WTC11 (cell line): ENCODE results near the gene C2CD5. TPM values are rescaled to one million over a fixed set of nuclear protein-coding genes. Genes with fewer than 3 reads are reported as not detected.

Experiments used
- ATAC-seq: fragments of 200-7000 bp; cut with Tn5 transposase; 2 replicates; pipeline ENCODE4 v1.10.0; 2021; ENCODE audit warnings: mild to moderate bottlenecking, moderate library complexity
- CTCF ChIA-PET: fragments of 300-600 bp; sonication (Branson Sonifier 250); formaldehyde crosslinking; loops from one replicate; lab custom pipeline; 2021; ENCODE audit warnings: antibody characterized with exemption; lab: Charles Lee
- POLR2A ChIA-PET: fragments of 350-600 bp; sonication (Branson Sonifier 250); formaldehyde crosslinking; loops from one replicate; lab custom pipeline; 2021; ENCODE audit warnings: antibody characterized with exemption; lab: Charles Lee
- DNase-seq: peaks from one replicate; pipeline ENCODE4 v3.0.0; 2021; ENCODE audit warnings: low spot score
- H3K27ac Mint-ChIP-seq: 2 replicates; pipeline ENCODE4 v1.8.0; 2021; ENCODE audit warnings: mixed read lengths
- H3K27me3 Mint-ChIP-seq: 2 replicates; pipeline ENCODE4 v1.8.0; 2021; ENCODE audit warnings: low read depth, mild to moderate bottlenecking, moderate library complexity, mixed read lengths
- H3K36me3 Mint-ChIP-seq: 2 replicates; pipeline ENCODE4 v1.8.0; 2021; ENCODE audit warnings: mixed read lengths
- H3K4me1 Mint-ChIP-seq: 2 replicates; pipeline ENCODE4 v1.8.0; 2022; ENCODE audit warnings: mixed read lengths
- H3K4me3 Mint-ChIP-seq: 2 replicates; pipeline ENCODE4 v1.8.0; 2021; ENCODE audit warnings: mild to moderate bottlenecking, moderate library complexity, mixed read lengths
- H3K9me3 Mint-ChIP-seq: 2 replicates; pipeline ENCODE4 v1.8.0; 2021; ENCODE audit warnings: mixed read lengths
- CREB1 ChIP-seq: sonication (generic); formaldehyde crosslinking; IDR thresholded peaks from 2 replicates; pipeline ENCODE4 v1.8.0; 2023; ENCODE audit warnings: mild to moderate bottlenecking, missing genetic modification reagents
- ELF4 ChIP-seq: sonication (generic); formaldehyde crosslinking; IDR thresholded peaks from 2 replicates; pipeline ENCODE4 v1.8.1; 2022; ENCODE audit warnings: low read depth, mild to moderate bottlenecking, moderate library complexity, missing genetic modification reagents
- EMX1 ChIP-seq: fragments of 250-450 bp; sonication (Bioruptor Pico); IDR thresholded peaks from 2 replicates; pipeline ENCODE4 v1.8.0; 2021; ENCODE audit warnings: mild to moderate bottlenecking
- FOXP1 ChIP-seq: sonication (generic); formaldehyde crosslinking; IDR thresholded peaks from 2 replicates; pipeline ENCODE4 v1.8.0; 2022; ENCODE audit warnings: missing genetic modification reagents, mild to moderate bottlenecking, moderate library complexity, borderline replicate concordance
- GABPB1 ChIP-seq: sonication (generic); formaldehyde crosslinking; IDR thresholded peaks from 2 replicates; pipeline ENCODE4 v1.8.1; 2023; ENCODE audit warnings: mild to moderate bottlenecking, missing genetic modification reagents
- GRHL2 ChIP-seq: fragments of 250-450 bp; sonication (Bioruptor Pico); IDR thresholded peaks from 2 replicates; pipeline ENCODE4 v1.8.0; 2022; ENCODE audit warnings: mild to moderate bottlenecking, moderate library complexity; ENCODE audit not compliant: insufficient replicate concordance, severe bottlenecking
- HMGXB4 ChIP-seq: sonication (generic); formaldehyde crosslinking; IDR thresholded peaks from 2 replicates; pipeline ENCODE4 v1.8.1; 2023; ENCODE audit warnings: mild to moderate bottlenecking, moderate library complexity, missing genetic modification reagents
- MLX ChIP-seq: sonication (generic); formaldehyde crosslinking; IDR thresholded peaks from 2 replicates; pipeline ENCODE4 v1.8.1; 2023; ENCODE audit warnings: mild to moderate bottlenecking, missing genetic modification reagents, moderate library complexity
- NFATC4 ChIP-seq: fragments of 250-450 bp; sonication (Bioruptor Pico); IDR thresholded peaks from 2 replicates; pipeline ENCODE4 v1.9.0; 2021; ENCODE audit warnings: mild to moderate bottlenecking
- PRRX2 ChIP-seq: fragments of 250-450 bp; sonication (Bioruptor Pico); IDR thresholded peaks from 2 replicates; pipeline ENCODE4 v1.8.0; 2021; ENCODE audit warnings: mild to moderate bottlenecking
- RORB ChIP-seq: fragments of 250-450 bp; sonication (Bioruptor Pico); IDR thresholded peaks from 2 replicates; pipeline ENCODE4 v1.9.0; 2021; ENCODE audit warnings: mild to moderate bottlenecking
- SMAD3 ChIP-seq: sonication (generic); formaldehyde crosslinking; IDR thresholded peaks from 2 replicates; pipeline ENCODE4 v1.8.0; 2022; ENCODE audit warnings: missing genetic modification reagents, mild to moderate bottlenecking, borderline replicate concordance
- SOX15 ChIP-seq: fragments of 250-450 bp; sonication (Bioruptor Pico); IDR thresholded peaks from 2 replicates; pipeline ENCODE4 v1.9.0; 2021; ENCODE audit warnings: mild to moderate bottlenecking
- STAT6 ChIP-seq: sonication (generic); formaldehyde crosslinking; conservative IDR thresholded peaks from 2 replicates; pipeline ENCODE4 v1.8.1; 2023; ENCODE audit warnings: mild to moderate bottlenecking, low read depth, missing genetic modification reagents, moderate library complexity
- ZBTB21 ChIP-seq: sonication (generic); formaldehyde crosslinking; IDR thresholded peaks from 2 replicates; pipeline ENCODE4 v1.8.1; 2023; ENCODE audit warnings: mild to moderate bottlenecking, missing genetic modification reagents, borderline replicate concordance
- ZNF121 ChIP-seq: sonication (generic); formaldehyde crosslinking; IDR thresholded peaks from 2 replicates; pipeline ENCODE4 v1.8.0; 2023; ENCODE audit warnings: missing genetic modification reagents
- ZNF138 ChIP-seq: sonication (generic); formaldehyde crosslinking; conservative IDR thresholded peaks from 2 replicates; pipeline ENCODE4 v1.8.1; 2022; ENCODE audit warnings: mild to moderate bottlenecking, moderate library complexity, missing genetic modification reagents
- ZNF219 ChIP-seq: sonication (generic); formaldehyde crosslinking; IDR thresholded peaks from 2 replicates; pipeline ENCODE4 v1.8.0; 2023; ENCODE audit warnings: missing genetic modification reagents, mild to moderate bottlenecking, borderline replicate concordance
- ZNF317 ChIP-seq: sonication (generic); formaldehyde crosslinking; IDR thresholded peaks from 2 replicates; pipeline ENCODE4 v1.8.1; 2023; ENCODE audit warnings: low read depth, mild to moderate bottlenecking, moderate library complexity, missing genetic modification reagents, borderline replicate concordance
- ZNF671 ChIP-seq: fragments of 250-450 bp; sonication (Bioruptor Pico); IDR thresholded peaks from 2 replicates; pipeline ENCODE4 v1.8.0; 2021; ENCODE audit warnings: mild to moderate bottlenecking
- total RNA-seq: library from RNA; stranded (reverse); gene quantifications from 3 replicates; pipeline ENCODE4 v1.2.3, GENCODE V29; 2021
- TF ChIP-seq, protein P1 (sequence below): sonication (generic); formaldehyde crosslinking; IDR thresholded peaks from 2 replicates; pipeline ENCODE4 v1.8.0; 2022; ENCODE audit warnings: mild to moderate bottlenecking, missing genetic modification reagents

The C2CD5 gene
- total RNA-seq, 1 experiment from 2014 or later = 48.1 TPM

GRCh38 chr12:22545255-22545654 lies 913 bp upstream of the C2CD5 start (continued):
- no peak for TF ChIP-seq FOXP1 (CRISPR knock-in tag)
- no peak for TF ChIP-seq ZNF317 (CRISPR knock-in tag)
- TF ChIP-seq ZNF138 (CRISPR knock-in tag) = no peak

GRCh38 chr12:22543246-22544037 lies 900 bp downstream of the C2CD5 start:
- ChIA-PET CTCF (interaction anchor here (1.5 kb wide), 1 partner anchor 81 kb away, joined by 4 read pairs; the partner anchor contains the start of gene ETNK1), POLR2A (interaction anchor here (1.6 kb wide), 1 partner anchor 81 kb away, joined by 10 read pairs; the partner anchor contains the start of gene ETNK1)
- DNase-seq = peak; percentile 17
- Mint-ChIP-seq H3K4me3 (peak overlapping the region; percentile 86), H3K4me1 (peaks cover 45% of the 10 kb centered on the region), H3K27me3 (no peaks in the 10 kb centered on the region), H3K9me3 (no peaks in the 10 kb centered on the region), H3K27ac (peak overlapping the region; percentile 88), H3K36me3 (peaks cover 3% of the 10 kb centered on the region; the same call in 1 of the 2 replicates)
- TF ChIP-seq GABPB1 (CRISPR knock-in tag) (peak; percentile 42; the same call in 1 of the 2 replicates), SOX15 (CRISPR knock-in tag) (no peak), FOXP1 (CRISPR knock-in tag) (peak; percentile 21; the same call in 1 of the 2 replicates)
- TF ChIP-seq, protein P1, sequence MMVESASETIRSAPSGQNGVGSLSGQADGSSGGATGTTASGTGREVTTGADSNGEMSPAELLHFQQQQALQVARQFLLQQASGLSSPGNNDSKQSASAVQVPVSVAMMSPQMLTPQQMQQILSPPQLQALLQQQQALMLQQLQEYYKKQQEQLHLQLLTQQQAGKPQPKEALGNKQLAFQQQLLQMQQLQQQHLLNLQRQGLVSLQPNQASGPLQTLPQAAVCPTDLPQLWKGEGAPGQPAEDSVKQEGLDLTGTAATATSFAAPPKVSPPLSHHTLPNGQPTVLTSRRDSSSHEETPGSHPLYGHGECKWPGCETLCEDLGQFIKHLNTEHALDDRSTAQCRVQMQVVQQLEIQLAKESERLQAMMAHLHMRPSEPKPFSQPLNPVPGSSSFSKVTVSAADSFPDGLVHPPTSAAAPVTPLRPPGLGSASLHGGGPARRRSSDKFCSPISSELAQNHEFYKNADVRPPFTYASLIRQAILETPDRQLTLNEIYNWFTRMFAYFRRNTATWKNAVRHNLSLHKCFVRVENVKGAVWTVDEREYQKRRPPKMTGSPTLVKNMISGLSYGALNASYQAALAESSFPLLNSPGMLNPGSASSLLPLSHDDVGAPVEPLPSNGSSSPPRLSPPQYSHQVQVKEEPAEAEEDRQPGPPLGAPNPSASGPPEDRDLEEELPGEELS (CRISPR knock-in tag) = no peak
- ATAC-seq = peak; percentile 6

DNA sequence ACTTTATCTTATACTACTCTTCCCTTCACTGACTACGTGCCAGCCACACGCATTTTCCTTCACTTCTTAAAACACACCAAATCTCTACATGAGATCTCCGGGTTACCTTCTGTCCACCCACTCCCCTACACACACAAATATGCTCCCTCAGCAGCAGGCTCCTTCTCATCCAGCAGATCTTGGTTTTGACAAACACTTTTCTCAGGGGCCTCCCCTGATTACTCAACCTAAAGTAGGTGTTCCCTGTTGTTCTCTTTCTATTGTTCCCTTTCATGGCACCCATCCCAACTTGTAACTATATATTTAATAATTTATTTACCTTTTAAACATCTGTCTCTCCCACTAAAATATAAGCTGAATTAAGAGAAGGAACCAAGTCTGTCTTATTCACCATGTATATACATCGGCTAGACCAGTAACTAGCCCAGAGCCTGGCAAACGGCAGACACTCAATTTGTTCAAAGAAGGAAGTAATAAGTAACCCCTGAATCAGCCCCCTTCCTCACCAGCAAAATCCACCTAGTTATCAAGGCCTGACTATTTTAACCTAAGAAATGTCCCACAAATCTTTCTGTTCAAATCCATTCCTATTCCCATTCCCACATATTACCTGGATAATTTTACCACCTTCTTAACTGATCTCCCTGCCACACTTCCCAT lies 2.7 kb downstream of the C2CD5 start:
- POLR2A ChIA-PET = no interaction called here
- Mint-ChIP-seq H3K27ac (peak overlapping the region; percentile 62), H3K27me3 (no peaks in the 10 kb centered on the region), H3K4me3 (no peak overlapping the region), H3K9me3 (no peaks in the 10 kb centered on the region), H3K4me1 (peaks cover 52% of the 10 kb centered on the region), H3K36me3 (peaks cover 3% of the 10 kb centered on the region; the same call in 1 of the 2 replicates)
- CTCF ChIA-PET = no interaction called here
- TF ChIP-seq ZNF671 (CRISPR knock-in tag) (no peak), SMAD3 (CRISPR knock-in tag) (no peak), ELF4 (no peak), ZNF219 (no peak), EMX1 (no peak), PRRX2 (CRISPR knock-in tag) (no peak)
- DNase-seq = no peak
- ATAC-seq = no peak

- Mint-ChIP-seq H3K4me1 (peaks cover 55% of the 10 kb centered on the region), H3K27ac (peak overlapping the region; percentile 57; the same call in 1 of the 2 replicates), H3K4me3 (no peak overlapping the region), H3K27me3 (no peaks in the 10 kb centered on the region), H3K36me3 (peaks cover 5% of the 10 kb centered on the region), H3K9me3 (no peaks in the 10 kb centered on the region)
- DNase-seq (no peak), ATAC-seq (no peak)
- ChIA-PET CTCF (interaction anchor here (1.0 kb wide), 1 partner anchor 10 kb away, joined by 3 read pairs; no protein-coding TSS in a partner anchor), POLR2A (no interaction called here)
- TF ChIP-seq ZNF138 (CRISPR knock-in tag) (no peak), GRHL2 (CRISPR knock-in tag) (no peak), STAT6 (CRISPR knock-in tag) (no peak), ZBTB21 (no peak), MLX (CRISPR knock-in tag) (no peak), SOX15 (CRISPR knock-in tag) (no peak), HMGXB4 (CRISPR knock-in tag) (no peak), NFATC4 (CRISPR knock-in tag) (no peak), ZNF121 (CRISPR knock-in tag) (no peak), RORB (CRISPR knock-in tag) (no peak), CREB1 (CRISPR knock-in tag) (no peak), SMAD3 (CRISPR knock-in tag) (no peak)
Measured at GRCh38 chr12:22539055-22539454, 5.3 kb downstream of the C2CD5 start.
